ENCODE measurements around the gene ZNF365. TPM values are rescaled to one million over a fixed set of nuclear protein-coding genes. Genes with fewer than 3 reads are reported as not detected.

Gene ZNF365
- total RNA-seq, 1 experiment from 2014 or later: 22.8 TPM

- in situ Hi-C loops (cut with HindIII; ENCODE audit: low pct_unique_long_range_greater_than_20kb, low sequenced_read_pairs): no loop called here
- no peaks in the 10 kb centered on the region for H3K27me3 ChIP-seq (ENCODE audit: control insufficient read depth, insufficient read depth, low read length)
- H3K9me3 ChIP-seq (ENCODE audit: control insufficient read depth, insufficient read depth, low read depth, low read length): peaks cover under 1% of the 10 kb centered on the region; the same call in 1 of the 2 replicates
- CTCF ChIA-PET: no interaction called here
- H3K4me3 ChIP-seq (ENCODE audit: low read depth in 2 of 2, low read length in 2 of 2): no peak overlapping the region
- H3K4me1 ChIP-seq (ENCODE audit: control insufficient read depth, insufficient read depth, low read length): no peaks in the 10 kb centered on the region
- no peaks in the 10 kb centered on the region for H3K36me3 ChIP-seq (ENCODE audit: control insufficient read depth, insufficient read depth, low read length)
- intact Hi-C loops (cut with micrococcal nuclease; ENCODE audit: unreplicated experiment): no loop called here
- DNase-seq (ENCODE audit: low read depth, low spot score) (no peak), ATAC-seq (no peak)
- BruUV-seq (replicated peaks): no TSS peak
- H3K27ac ChIP-seq (ENCODE audit: low read length): no peak overlapping the region
- POLR2A ChIA-PET: interaction anchor here (0.6 kb wide), 1 partner anchor 298 kb away, joined by 15 read pairs; no protein-coding TSS in a partner anchor
- no peak for TF ChIP-seq SIN3A (IDR thresholded peaks at IDR 0.05; ENCODE audit: borderline replicate concordance, insufficient read depth, low read depth, low read length)
- TF ChIP-seq REST (IDR thresholded peaks at IDR 0.05; ENCODE audit: insufficient read depth in 1 of 2, low read depth in 2 of 2, low read length in 1 of 2): no peak
- TF ChIP-seq, protein P1, sequence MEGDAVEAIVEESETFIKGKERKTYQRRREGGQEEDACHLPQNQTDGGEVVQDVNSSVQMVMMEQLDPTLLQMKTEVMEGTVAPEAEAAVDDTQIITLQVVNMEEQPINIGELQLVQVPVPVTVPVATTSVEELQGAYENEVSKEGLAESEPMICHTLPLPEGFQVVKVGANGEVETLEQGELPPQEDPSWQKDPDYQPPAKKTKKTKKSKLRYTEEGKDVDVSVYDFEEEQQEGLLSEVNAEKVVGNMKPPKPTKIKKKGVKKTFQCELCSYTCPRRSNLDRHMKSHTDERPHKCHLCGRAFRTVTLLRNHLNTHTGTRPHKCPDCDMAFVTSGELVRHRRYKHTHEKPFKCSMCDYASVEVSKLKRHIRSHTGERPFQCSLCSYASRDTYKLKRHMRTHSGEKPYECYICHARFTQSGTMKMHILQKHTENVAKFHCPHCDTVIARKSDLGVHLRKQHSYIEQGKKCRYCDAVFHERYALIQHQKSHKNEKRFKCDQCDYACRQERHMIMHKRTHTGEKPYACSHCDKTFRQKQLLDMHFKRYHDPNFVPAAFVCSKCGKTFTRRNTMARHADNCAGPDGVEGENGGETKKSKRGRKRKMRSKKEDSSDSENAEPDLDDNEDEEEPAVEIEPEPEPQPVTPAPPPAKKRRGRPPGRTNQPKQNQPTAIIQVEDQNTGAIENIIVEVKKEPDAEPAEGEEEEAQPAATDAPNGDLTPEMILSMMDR (IDR thresholded peaks at IDR 0.05): no peak
- TF ChIP-seq POLR2AphosphoS5 (IDR thresholded peaks at IDR 0.05; ENCODE audit: low read depth, low read length): no peak
- no peak for TF ChIP-seq TCF7L2 (IDR thresholded peaks at IDR 0.05; ENCODE audit: low read depth, low read length)
Measured at GRCh38 chr10:62413048-62413447, 38.9 kb downstream of the ZNF365 start.

DNA sequence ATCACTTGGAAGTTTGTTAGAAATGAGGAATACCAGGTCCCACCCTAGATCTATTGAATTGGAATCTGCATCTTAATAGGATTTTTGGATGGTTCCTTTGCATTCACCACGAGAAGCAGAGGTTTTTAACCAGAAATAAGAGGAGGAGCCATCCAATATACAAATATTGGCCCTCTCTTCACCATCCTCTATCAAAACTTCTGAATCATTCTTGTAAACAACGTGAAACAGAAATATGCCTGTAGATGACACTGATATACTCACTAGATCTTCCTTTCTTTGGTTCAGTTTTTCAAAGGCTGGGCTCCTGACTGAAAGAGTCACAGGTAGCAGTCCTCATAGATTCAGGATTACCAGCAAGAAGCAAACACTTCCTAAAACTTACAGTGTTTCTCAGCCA lies 39.5 kb downstream of the ZNF365 start:
- no peak for DNase-seq (ENCODE audit: low read depth, low spot score)
- H3K9me3 ChIP-seq (ENCODE audit: control insufficient read depth, insufficient read depth, low read depth, low read length): no peaks in the 10 kb centered on the region; the same call in 1 of the 2 replicates
- no peaks in the 10 kb centered on the region for H3K36me3 ChIP-seq (ENCODE audit: control insufficient read depth, insufficient read depth, low read length)
- ATAC-seq: no peak
- no peak overlapping the region for H3K27ac ChIP-seq (ENCODE audit: low read length)
- POLR2A ChIA-PET: interaction anchor here (0.6 kb wide), 1 partner anchor 299 kb away, joined by 15 read pairs; no protein-coding TSS in a partner anchor
- no TSS peak for BruUV-seq (replicated peaks)
- no peak overlapping the region for H3K4me3 ChIP-seq (ENCODE audit: low read depth in 2 of 2, low read length in 2 of 2)
- CTCF ChIA-PET: interaction anchor here (0.6 to 1.0 kb wide), 4 partner anchors 24 to 149 kb away, joined by 3 to 6 read pairs (median 4); no protein-coding TSS in a partner anchor
- H3K4me1 ChIP-seq (ENCODE audit: control insufficient read depth, insufficient read depth, low read length): no peaks in the 10 kb centered on the region
- TF ChIP-seq REST (IDR thresholded peaks at IDR 0.05; ENCODE audit: insufficient read depth in 1 of 2, low read depth in 2 of 2, low read length in 1 of 2) (no peak), SIN3A (IDR thresholded peaks at IDR 0.05; ENCODE audit: borderline replicate concordance, insufficient read depth, low read depth, low read length) (no peak), TCF7L2 (IDR thresholded peaks at IDR 0.05; ENCODE audit: low read depth, low read length) (no peak), POLR2AphosphoS5 (IDR thresholded peaks at IDR 0.05; ENCODE audit: low read depth, low read length) (no peak)
- TF ChIP-seq, protein P1 (IDR thresholded peaks at IDR 0.05): no peak
- in situ Hi-C loops (cut with HindIII; ENCODE audit: low pct_unique_long_range_greater_than_20kb, low sequenced_read_pairs) (no loop called here), intact Hi-C loops (cut with micrococcal nuclease; ENCODE audit: unreplicated experiment) (no loop called here)
- H3K27me3 ChIP-seq (ENCODE audit: control insufficient read depth, insufficient read depth, low read length): no peaks in the 10 kb centered on the region

All from Panc1 (cell line).